ENCODE results near the gene PDE3A. TPM values are rescaled to one million over a fixed set of nuclear protein-coding genes. Genes with fewer than 3 reads are reported as not detected.

PDE3A gene
- total RNA-seq, 2 experiments from 2014 or later, result not detected

DNA sequence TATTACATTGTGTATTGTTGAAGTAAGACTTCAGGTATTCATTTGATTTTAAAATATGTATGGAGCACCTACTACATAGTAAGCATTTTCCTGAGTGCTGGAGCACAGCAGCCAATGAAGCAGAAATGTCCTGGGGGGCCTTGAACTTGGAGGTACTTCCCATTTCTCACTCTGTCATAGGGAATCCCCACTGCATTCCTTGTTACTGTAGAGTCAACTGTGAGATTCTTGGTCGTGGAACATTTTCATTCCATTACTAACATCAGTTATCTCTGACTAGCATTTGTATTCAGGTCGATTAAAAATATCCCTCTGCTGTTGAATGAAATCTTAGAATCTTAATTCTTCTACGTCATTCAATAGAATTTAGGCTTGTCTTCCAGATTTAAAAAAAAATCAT, 66.7 kb downstream of the PDE3A start:
- ChIA-PET POLR2A (no interaction called here), CTCF (no interaction called here)
- no peaks in the 10 kb centered on the region for H3K27me3 Mint-ChIP-seq
- H3K9me3 Mint-ChIP-seq, result no peaks in the 10 kb centered on the region
- no peak overlapping the region for H3K27ac Mint-ChIP-seq
- ATAC-seq, result no peak
- TF ChIP-seq, protein P1, sequence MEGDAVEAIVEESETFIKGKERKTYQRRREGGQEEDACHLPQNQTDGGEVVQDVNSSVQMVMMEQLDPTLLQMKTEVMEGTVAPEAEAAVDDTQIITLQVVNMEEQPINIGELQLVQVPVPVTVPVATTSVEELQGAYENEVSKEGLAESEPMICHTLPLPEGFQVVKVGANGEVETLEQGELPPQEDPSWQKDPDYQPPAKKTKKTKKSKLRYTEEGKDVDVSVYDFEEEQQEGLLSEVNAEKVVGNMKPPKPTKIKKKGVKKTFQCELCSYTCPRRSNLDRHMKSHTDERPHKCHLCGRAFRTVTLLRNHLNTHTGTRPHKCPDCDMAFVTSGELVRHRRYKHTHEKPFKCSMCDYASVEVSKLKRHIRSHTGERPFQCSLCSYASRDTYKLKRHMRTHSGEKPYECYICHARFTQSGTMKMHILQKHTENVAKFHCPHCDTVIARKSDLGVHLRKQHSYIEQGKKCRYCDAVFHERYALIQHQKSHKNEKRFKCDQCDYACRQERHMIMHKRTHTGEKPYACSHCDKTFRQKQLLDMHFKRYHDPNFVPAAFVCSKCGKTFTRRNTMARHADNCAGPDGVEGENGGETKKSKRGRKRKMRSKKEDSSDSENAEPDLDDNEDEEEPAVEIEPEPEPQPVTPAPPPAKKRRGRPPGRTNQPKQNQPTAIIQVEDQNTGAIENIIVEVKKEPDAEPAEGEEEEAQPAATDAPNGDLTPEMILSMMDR (IDR thresholded peaks at IDR 0.05), result no peak
- H3K4me1 Mint-ChIP-seq (ENCODE audit: low read depth), result no peaks in the 10 kb centered on the region
- no peak overlapping the region for H3K4me3 Mint-ChIP-seq
- intact Hi-C loops (cut with micrococcal nuclease), result no loop called here
- no peaks in the 10 kb centered on the region for H3K36me3 Mint-ChIP-seq (ENCODE audit: low read depth)
- no peak for DNase-seq

DNA sequence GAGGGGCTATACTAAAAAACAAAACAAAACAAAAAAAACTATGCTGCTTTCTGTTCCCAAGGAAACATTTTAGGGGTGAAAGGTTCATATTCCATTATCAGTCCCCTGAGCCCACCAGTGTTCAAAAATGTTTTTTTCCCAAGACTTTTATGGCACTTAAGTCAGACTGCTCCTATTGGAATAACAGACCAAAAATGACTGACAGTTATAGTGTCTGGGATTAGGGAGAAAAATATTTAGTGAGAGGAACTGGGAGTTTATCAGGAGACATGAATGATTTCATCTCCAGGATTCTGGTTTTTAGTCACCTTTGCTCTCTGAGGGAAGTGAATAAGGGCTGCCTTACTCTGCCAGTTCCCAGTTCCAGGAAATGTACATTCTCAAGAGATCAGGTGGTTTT, 68.0 kb downstream of the PDE3A start:
- ChIA-PET CTCF (no interaction called here), POLR2A (no interaction called here)
- Mint-ChIP-seq H3K4me3 (no peak overlapping the region), H3K9me3 (no peaks in the 10 kb centered on the region), H3K36me3 (ENCODE audit: low read depth) (no peaks in the 10 kb centered on the region), H3K27ac (no peak overlapping the region), H3K4me1 (ENCODE audit: low read depth) (no peaks in the 10 kb centered on the region), H3K27me3 (no peaks in the 10 kb centered on the region)
- ATAC-seq, result no peak
- TF ChIP-seq, protein P1 (IDR thresholded peaks at IDR 0.05), result no peak
- intact Hi-C loops (cut with micrococcal nuclease), result no loop called here
- no peak for DNase-seq

- POLR2A ChIA-PET, result no interaction called here
- no peak for ATAC-seq
- DNase-seq, result no peak
- no peak overlapping the region for H3K27ac Mint-ChIP-seq
- CTCF ChIA-PET, result interaction anchor here (1.3 kb wide), 1 partner anchor 111 kb away, joined by 3 read pairs; no protein-coding TSS in a partner anchor
- H3K36me3 Mint-ChIP-seq (ENCODE audit: low read depth), result no peaks in the 10 kb centered on the region
- no peak overlapping the region for H3K4me3 Mint-ChIP-seq
- no peaks in the 10 kb centered on the region for H3K4me1 Mint-ChIP-seq (ENCODE audit: low read depth)
- TF ChIP-seq, protein P1 (IDR thresholded peaks at IDR 0.05), result no peak
- no peaks in the 10 kb centered on the region for H3K9me3 Mint-ChIP-seq
- no peaks in the 10 kb centered on the region for H3K27me3 Mint-ChIP-seq
- intact Hi-C loops (cut with micrococcal nuclease), result no loop called here
These were observed 70.0 kb downstream of the PDE3A start for GRCh38 chr12:20438299-20438779.

DNA sequence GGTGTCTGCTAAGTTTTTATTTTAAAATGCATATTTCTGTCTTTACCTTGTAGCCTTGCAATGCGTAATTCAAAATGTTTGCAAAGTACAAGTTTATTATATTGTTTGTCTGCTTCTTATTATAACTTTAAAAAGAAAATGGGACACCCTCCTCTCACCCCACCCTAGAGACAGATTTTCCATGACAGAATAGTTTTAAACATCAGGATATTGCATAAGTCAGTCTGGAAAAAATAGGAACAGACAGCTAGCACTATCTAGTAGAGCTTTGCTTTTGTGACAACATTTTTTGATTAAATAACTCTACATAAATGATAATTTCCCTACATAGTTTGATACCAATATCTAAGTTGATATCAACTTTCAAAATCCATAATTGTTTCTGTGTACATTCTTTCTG, 71.3 kb downstream of the PDE3A start:
- intact Hi-C loops (cut with micrococcal nuclease), result no loop called here

DNA sequence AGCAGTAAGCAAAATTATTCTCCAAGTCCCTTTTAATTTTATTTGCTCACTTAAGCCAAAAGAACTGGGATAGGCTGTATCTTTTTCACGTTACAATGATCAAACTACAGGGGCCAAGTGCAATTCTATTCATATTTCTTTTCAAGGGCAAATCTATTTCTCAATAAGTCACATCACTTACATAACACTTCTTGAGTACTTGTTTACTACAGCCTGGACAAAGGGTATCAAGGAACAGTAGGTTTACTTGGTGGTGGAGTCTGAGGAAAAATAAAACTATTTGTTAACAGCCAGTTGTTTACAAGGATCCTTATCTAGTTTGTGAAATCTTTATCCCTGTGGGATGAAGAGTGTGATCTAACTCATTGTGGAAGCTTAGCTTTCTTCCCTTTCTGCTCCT, 72.1 kb downstream of the PDE3A start:
- ATAC-seq, result no peak
- ChIA-PET POLR2A (no interaction called here), CTCF (no interaction called here)
- H3K27ac Mint-ChIP-seq, result no peak overlapping the region
- H3K4me1 Mint-ChIP-seq (ENCODE audit: low read depth), result no peaks in the 10 kb centered on the region
- no peaks in the 10 kb centered on the region for H3K9me3 Mint-ChIP-seq
- DNase-seq, result no peak
- intact Hi-C loops (cut with micrococcal nuclease), result no loop called here
- H3K27me3 Mint-ChIP-seq, result no peaks in the 10 kb centered on the region
- TF ChIP-seq, protein P1 (IDR thresholded peaks at IDR 0.05), result no peak
- no peak overlapping the region for H3K4me3 Mint-ChIP-seq
- H3K36me3 Mint-ChIP-seq (ENCODE audit: low read depth), result no peaks in the 10 kb centered on the region

More for the DNA sequence above, 71.3 kb downstream of the PDE3A start:
- TF ChIP-seq, protein P1 (IDR thresholded peaks at IDR 0.05), result no peak
- Mint-ChIP-seq H3K27me3 (no peaks in the 10 kb centered on the region), H3K4me1 (ENCODE audit: low read depth) (no peaks in the 10 kb centered on the region), H3K9me3 (no peaks in the 10 kb centered on the region), H3K36me3 (ENCODE audit: low read depth) (no peaks in the 10 kb centered on the region), H3K27ac (no peak overlapping the region), H3K4me3 (no peak overlapping the region)
- ATAC-seq, result no peak
- POLR2A ChIA-PET, result no interaction called here
- CTCF ChIA-PET, result no interaction called here
- DNase-seq, result no peak
